Left ventricle myocardium inferior (tissue), 1 donor: ENCODE measurements around the gene PACS1. TPM values are rescaled to one million over a fixed set of nuclear protein-coding genes. Genes with fewer than 3 reads are reported as not detected.

ENCODE experiments used
- DNase-seq: peaks from one replicate; pipeline ENCODE4 v3.0.0-alpha.2; 2020
- H3K27ac ChIP-seq: fragments of 200-600 bp; replicated peaks from 2 replicates; pipeline ENCODE4 v1.8.0; 2021
- H3K27me3 ChIP-seq: fragments of 200-600 bp; 2 replicates; pipeline ENCODE4 v1.8.0; 2021; ENCODE audit warnings: low read depth
- H3K36me3 ChIP-seq: fragments of 200-600 bp; 2 replicates; pipeline ENCODE4 v1.8.0; 2021
- H3K4me1 ChIP-seq: fragments of 200-600 bp; 2 replicates; pipeline ENCODE4 v1.8.0; 2021
- H3K4me3 ChIP-seq: fragments of 200-600 bp; 2 replicates; pipeline ENCODE4 v1.8.0; 2021; ENCODE audit warnings: mild to moderate bottlenecking, moderate library complexity
- H3K9me3 ChIP-seq: fragments of 200-600 bp; replicated peaks from 2 replicates; pipeline ENCODE4 v1.8.0; 2021
- CTCF ChIP-seq: fragments of 200-600 bp; IDR thresholded peaks from 2 replicates; pipeline ENCODE4 v1.8.0; 2021; ENCODE audit warnings: antibody characterized with exemption, mild to moderate bottlenecking, borderline replicate concordance
- intact Hi-C: fragments of 100-400 bp; cut with micrococcal nuclease; formaldehyde crosslinking; loops from one replicate; pipeline ENCODE4 v1.11.0; 2022
- total RNA-seq: library from RNA; stranded (reverse); fragmentation: NEBNext Ultra II Directional; extraction: Animal tissue kit (Norgen Biotek cat#: 25700); gene quantifications from one replicate; pipeline ENCODE4 v1.2.1, GENCODE V29; 2021
- donor health status: DM: no; HTN: yes; CAD: no; lungs with severe emphysema.

PACS1 gene
- total RNA-seq, 1 donor from 2014 or later: 54.9 TPM

- H3K4me3 ChIP-seq: no peak overlapping the region
- no peaks in the 10 kb centered on the region for H3K27me3 ChIP-seq
- no peaks in the 10 kb centered on the region for H3K4me1 ChIP-seq
- intact Hi-C loops: no loop called here
- H3K27ac ChIP-seq: no peak overlapping the region
- TF ChIP-seq CTCF: no peak
- DNase-seq: no peak
- H3K9me3 ChIP-seq: peaks cover 15% of the 10 kb centered on the region
- peaks cover 20% of the 10 kb centered on the region for H3K36me3 ChIP-seq
These were observed 137.7 kb downstream of the PACS1 start for GRCh38 chr11:66207816-66208215.

GRCh38 chr11:66211100-66211499, 141.0 kb downstream of the PACS1 start:
- peaks cover 45% of the 10 kb centered on the region for H3K36me3 ChIP-seq
- H3K9me3 ChIP-seq: no peaks in the 10 kb centered on the region
- H3K27ac ChIP-seq: no peak overlapping the region
- no peak overlapping the region for H3K4me3 ChIP-seq
- H3K27me3 ChIP-seq: no peaks in the 10 kb centered on the region
- no peaks in the 10 kb centered on the region for H3K4me1 ChIP-seq
- no peak for DNase-seq
- TF ChIP-seq CTCF: no peak
- intact Hi-C loops: no loop called here

- Histone ChIP-seq H3K4me1 (no peaks in the 10 kb centered on the region), H3K27ac (no peak overlapping the region), H3K9me3 (no peaks in the 10 kb centered on the region), H3K4me3 (no peak overlapping the region), H3K27me3 (no peaks in the 10 kb centered on the region), H3K36me3 (peaks cover 77% of the 10 kb centered on the region)
- intact Hi-C loops: no loop called here
- DNase-seq: no peak
- no peak for TF ChIP-seq CTCF
These were observed 146.8 kb downstream of the PACS1 start for GRCh38 chr11:66216911-66217310.

- Histone ChIP-seq H3K27me3 (no peaks in the 10 kb centered on the region), H3K27ac (no peak overlapping the region), H3K4me3 (no peak overlapping the region), H3K9me3 (no peaks in the 10 kb centered on the region), H3K36me3 (peaks cover 68% of the 10 kb centered on the region), H3K4me1 (no peaks in the 10 kb centered on the region)
- no peak for TF ChIP-seq CTCF
- intact Hi-C loops: no loop called here
- no peak for DNase-seq
These were observed 148.0 kb downstream of the PACS1 start for GRCh38 chr11:66218036-66218435.

- no peak overlapping the region for H3K27ac ChIP-seq
- no peaks in the 10 kb centered on the region for H3K27me3 ChIP-seq
- DNase-seq: no peak
- intact Hi-C loops: no loop called here
- TF ChIP-seq CTCF: no peak
- H3K4me1 ChIP-seq: no peaks in the 10 kb centered on the region
- no peaks in the 10 kb centered on the region for H3K9me3 ChIP-seq
- no peak overlapping the region for H3K4me3 ChIP-seq
- peaks cover 62% of the 10 kb centered on the region for H3K36me3 ChIP-seq
These were observed 149.0 kb downstream of the PACS1 start for GRCh38 chr11:66218846-66219620.
